Measurements from ENCODE around the gene XBP1.
A peak's percentile ranks its signal among the peaks of the same experiment; 100 is the strongest.
"Not testable (repeated sequence)": the region's sequence is repeated elsewhere in the genome, so short reads cannot be mapped to it uniquely, and the experiment has no call there.

Gene XBP1

DNA sequence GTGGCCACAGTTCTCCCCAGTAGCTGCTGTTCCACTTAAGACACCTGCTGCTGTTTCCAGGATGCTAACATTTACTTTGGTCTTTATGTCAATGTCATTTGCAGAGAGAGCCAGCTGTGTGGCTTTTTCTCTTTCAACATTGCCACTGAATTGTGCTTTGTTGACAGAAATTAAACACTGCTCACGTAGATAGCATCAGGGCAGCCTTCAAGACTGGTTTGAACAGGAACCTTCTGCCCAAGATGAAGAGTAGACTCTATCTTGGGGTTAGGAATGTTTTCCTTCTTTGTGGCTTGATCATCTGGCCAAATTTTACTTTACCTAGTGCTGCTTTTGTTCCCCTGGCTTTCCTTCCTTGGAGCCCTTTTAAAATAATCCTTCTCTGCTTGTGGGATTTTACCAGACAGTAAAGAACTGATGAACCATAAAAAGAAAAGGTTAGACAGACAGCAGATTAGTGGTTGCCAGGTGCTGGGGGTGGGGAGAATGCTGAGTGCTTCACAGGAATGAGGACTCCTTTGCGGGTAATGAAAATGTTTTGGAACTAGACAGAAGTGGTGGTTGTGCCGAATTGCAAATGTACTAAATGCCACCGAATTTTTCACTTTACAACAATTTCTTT, 22.7 kb upstream of the XBP1 start:
- H3K4me3 ChIP-seq (ENCODE audit: low read length) = no peak overlapping the region
- no peak for TF ChIP-seq ZNF274 (IDR thresholded peaks at IDR 0.05; ENCODE audit: low read depth, low read length)

DNA sequence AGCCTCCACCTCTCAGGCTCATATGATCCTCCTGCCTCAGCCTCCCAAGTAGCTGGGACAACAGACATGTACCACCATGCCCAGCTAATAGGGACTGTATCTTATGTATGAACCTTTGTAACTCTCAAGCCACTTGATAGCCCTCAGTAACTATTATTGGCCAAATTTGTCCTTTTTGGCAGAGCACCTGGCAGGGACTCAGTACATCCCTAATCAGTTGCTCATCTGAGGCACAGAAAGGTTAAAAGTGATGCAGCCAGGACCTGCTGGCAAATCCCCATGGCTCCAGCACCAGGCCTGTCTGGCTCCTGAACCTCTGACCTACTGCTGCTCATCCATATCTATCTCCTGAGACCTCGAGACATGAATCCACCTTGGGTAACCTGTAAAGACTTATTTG, 21.1 kb upstream of the XBP1 start:
- no peak for TF ChIP-seq ZNF274 (IDR thresholded peaks at IDR 0.05; ENCODE audit: low read depth, low read length)
- no peak overlapping the region for H3K4me3 ChIP-seq (ENCODE audit: low read length)

DNA sequence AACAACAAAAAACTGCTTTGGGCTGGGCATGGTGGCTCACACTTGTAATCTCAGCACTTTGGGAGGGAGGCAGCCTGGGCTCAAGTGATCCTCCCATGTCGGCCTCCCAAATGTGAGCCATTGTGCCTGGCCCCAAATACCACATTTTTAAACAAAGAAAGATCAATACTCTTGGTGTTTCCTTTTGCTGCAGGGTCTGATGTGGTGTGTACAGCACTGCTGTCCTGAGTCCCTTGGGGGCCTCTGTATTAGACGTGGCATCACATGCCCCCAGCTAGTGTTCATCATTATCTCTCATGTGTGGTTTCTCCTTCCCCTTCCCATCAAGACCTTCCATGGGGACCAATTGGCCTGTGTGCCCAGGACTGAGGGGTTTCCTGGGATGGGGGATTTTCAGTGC, 20.5 kb upstream of the XBP1 start:
- no peak for TF ChIP-seq ZNF274 (IDR thresholded peaks at IDR 0.05; ENCODE audit: low read depth, low read length)

DNA sequence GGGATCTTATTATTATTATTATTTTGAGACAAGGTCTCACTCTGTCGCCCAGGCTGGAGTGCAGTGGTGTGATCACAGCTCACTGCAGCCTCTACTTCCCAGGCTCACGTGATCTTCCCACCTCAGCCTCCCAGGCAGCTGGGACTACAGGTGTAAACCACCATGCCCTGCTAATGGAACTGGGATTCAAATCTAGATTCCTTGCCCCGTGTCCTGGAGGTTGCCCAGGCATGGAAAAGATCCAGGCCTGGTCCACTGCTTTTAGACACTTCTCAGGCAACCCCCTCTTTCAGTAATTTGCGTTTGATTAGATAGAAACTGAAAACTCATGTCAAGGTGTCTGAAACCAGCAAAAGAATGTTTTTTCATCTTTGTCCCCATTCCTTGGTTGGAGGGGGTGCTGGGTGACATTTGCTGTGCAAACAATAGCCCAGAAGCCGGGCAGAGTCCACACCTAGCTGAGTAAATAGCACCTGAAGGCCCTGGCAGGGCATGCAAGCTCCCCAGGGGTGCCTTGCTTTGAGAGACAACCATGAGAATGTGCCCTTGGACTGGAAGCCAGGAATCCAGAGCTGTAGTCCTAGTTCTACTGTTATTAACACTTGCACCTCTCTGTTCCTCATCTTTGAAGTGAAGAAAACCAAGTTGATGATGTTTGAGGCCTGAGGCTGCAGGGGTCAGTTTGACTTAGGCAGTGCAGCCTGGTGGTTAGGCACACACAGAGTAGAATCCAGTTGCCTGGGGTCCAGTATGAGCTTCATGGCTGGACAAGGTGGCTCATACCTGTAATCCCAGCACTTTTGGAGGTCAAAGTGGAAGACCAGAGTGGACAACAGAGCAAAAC, 19.1 kb upstream of the XBP1 start:
- no peak overlapping the region; the same call in 1 of the 2 replicates for H3K4me3 ChIP-seq (ENCODE audit: low read length)

More for the DNA sequence above, 20.5 kb upstream of the XBP1 start:
- H3K4me3 ChIP-seq (ENCODE audit: low read length) = no peak overlapping the region

DNA sequence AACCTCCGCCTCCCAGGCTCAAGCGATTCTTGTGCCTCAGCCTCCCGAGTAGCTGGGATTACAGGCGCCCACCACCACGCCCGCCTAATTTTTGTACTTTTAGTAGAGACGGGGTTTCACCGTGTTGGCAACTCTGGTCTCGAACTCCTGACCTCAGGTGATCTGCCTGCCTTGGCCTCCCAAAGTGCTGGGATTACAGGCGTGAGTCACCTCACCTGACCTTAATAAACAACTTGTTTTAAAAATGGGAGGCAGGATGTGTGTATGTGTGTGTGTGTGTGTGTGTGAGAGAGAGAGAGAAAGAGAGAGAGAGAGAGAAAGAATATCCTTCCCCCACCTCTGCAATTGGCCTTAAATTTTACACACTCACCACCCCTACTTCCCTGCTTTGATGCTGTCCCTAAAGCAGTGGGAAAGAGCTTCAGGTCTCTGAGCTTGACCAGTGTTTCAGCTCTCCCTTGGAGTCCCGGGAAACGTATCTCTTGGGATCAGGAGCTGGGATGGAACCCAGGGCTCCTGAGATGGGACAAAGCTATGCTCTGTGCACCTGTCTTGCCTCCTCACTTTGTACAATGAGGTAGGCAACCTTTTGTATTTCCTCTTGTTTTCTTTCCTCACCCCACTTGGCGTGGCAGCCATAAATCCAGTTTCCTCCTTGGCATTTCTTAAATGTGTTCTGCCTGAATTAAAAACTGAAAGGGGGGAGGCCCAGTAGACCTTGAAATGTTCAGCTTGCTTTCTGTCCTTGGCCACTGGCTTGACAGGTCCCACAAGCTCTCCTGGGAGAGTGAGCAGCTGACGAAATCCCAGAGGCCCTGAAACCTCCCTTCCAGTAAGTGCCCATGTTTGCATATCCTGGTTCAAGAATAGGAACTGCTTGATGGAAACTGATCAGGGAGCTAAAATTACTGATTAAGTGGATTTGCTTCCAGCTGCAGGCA, 17.8 kb upstream of the XBP1 start:
- TF ChIP-seq ZNF274 (IDR thresholded peaks at IDR 0.05; ENCODE audit: low read depth, low read length) = no peak
- H3K4me3 ChIP-seq (ENCODE audit: low read length) = peak overlapping the region; percentile 12; the same call in 1 of the 2 replicates

More for the DNA sequence above, 19.1 kb upstream of the XBP1 start:
- no peak for TF ChIP-seq ZNF274 (IDR thresholded peaks at IDR 0.05; ENCODE audit: low read depth, low read length)

DNA sequence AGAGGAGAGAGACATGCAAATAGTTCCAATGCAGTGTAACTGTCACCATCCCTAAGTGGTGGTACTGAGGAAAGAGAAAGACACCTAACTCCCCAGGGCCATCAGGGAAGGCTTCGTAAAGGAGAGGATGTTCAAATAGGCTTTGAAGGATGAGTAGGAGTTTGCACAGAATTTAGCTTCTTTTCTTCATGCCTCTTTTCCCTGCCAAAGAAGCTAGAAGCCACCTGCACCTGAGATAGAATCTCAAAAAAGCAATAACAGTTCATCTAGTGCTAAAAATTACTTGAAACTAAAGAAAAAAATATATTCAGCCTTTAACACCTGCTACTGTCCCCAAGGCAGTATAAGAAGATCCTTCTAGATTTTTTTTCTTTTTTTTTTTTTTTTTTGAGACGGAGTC, 16.7 kb upstream of the XBP1 start:
- no peak overlapping the region for H3K4me3 ChIP-seq (ENCODE audit: low read length)
- TF ChIP-seq ZNF274 (IDR thresholded peaks at IDR 0.05; ENCODE audit: low read depth, low read length) = no peak

- no peak overlapping the region for H3K4me3 ChIP-seq (ENCODE audit: low read length)
- no peak for TF ChIP-seq ZNF274 (IDR thresholded peaks at IDR 0.05; ENCODE audit: low read depth, low read length)
These were observed 15.4 kb upstream of the XBP1 start for GRCh38 chr22:28815729-28816128.

- TF ChIP-seq ZNF274 (IDR thresholded peaks at IDR 0.05; ENCODE audit: low read depth, low read length) = no peak
These were observed 14.7 kb upstream of the XBP1 start for GRCh38 chr22:28815111-28815510.

GRCh38 chr22:28813772-28814518, 13.6 kb upstream of the XBP1 start:
- TF ChIP-seq ZNF274 (IDR thresholded peaks at IDR 0.05; ENCODE audit: low read depth, low read length) = no peak
- no peak overlapping the region for H3K4me3 ChIP-seq (ENCODE audit: low read length)

More at GRCh38 chr22:28815111-28815510, 14.7 kb upstream of the XBP1 start:
- H3K4me3 ChIP-seq (ENCODE audit: low read length) = no peak overlapping the region

GRCh38 chr22:28812516-28812915, 12.1 kb upstream of the XBP1 start:
- H3K4me3 ChIP-seq (ENCODE audit: low read length) = no peak overlapping the region
- TF ChIP-seq ZNF274 (IDR thresholded peaks at IDR 0.05; ENCODE audit: low read depth, low read length) = no peak

DNA sequence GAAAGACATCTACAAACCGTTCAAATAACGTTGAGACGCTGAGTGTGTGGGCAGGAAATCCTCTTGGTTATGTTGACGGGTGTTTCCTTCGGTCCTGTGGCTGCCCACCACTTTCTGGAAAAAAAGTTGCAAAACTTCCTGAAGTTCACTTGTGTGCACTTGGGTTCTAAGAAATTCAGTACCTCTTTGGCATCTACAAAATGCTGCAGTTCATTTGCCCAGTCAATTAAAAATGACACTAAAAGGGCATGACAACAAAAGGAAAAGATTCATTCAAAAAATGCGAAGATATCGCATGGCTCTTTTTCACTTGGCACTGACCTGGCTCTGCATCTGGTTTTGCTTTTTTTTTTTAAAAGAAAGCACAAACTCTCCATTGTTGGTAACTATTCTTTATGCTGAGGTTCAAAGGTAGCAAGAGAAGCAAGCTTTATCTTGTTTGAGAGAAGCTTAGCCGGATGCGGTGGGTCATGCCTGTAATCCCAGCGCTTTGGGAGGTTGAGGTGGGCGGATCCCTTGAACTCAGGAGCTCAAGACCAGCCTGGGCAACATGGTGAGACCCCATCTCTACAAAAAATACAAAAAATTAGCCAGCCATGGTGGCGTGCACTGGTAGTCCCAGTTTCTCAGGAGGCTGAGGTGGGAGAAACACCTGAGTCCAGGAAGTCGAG, 10.6 kb upstream of the XBP1 start:
- H3K4me3 ChIP-seq (ENCODE audit: low read length) = peak overlapping the region; percentile 18; the same call in 1 of the 2 replicates
- no peak for TF ChIP-seq ZNF274 (IDR thresholded peaks at IDR 0.05; ENCODE audit: low read depth, low read length)

GRCh38 chr22:28808716-28809355, 8.5 kb upstream of the XBP1 start:
- TF ChIP-seq ZNF274 (IDR thresholded peaks at IDR 0.05; ENCODE audit: low read depth, low read length) = no peak
- no peak overlapping the region for H3K4me3 ChIP-seq (ENCODE audit: low read length)

DNA sequence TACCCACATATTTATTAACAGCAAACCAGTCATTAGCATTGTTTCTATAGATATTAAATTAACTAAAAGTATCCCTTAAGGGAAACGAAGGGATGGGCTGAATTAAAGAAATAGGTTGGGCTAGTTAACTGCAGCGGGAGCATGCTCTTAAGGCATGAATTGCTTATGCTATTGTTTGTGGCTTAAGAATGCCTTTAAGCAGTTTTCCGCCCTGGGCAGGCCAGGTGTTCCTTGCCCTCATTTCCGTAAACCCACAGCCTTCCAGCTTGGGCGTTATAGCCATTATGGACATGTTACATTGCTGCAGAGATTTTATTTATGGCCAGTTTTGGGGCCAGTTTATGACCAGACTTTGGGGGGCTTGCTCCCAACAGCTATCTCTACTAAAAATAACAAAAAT, 5.1 kb upstream of the XBP1 start:
- H3K4me3 ChIP-seq (ENCODE audit: low read length) = not testable (repeated sequence)
